HCT116 (cell line): ENCODE measurements around the gene EPS8. TPM values are rescaled to one million over a fixed set of nuclear protein-coding genes. Genes with fewer than 3 reads are reported as not detected.

ENCODE experiments used
- ATAC-seq: fragments of 200-7000 bp; cut with Tn5 transposase; 2 replicates; pipeline ENCODE4 v1.9.1; 2020; ENCODE audit warnings: mild to moderate bottlenecking, moderate library complexity
- BruUV-seq: library from RNA; stranded (reverse); fragments of 400-500 nt; replicated peaks from 2 replicates; lab custom pipeline; 2021; lab: Mats Ljungman, UMichigan
- CTCF ChIA-PET: fragments of 300-600 bp; sonication (Branson Sonifier 250); formaldehyde crosslinking; loops from one replicate; lab custom pipeline; 2021; ENCODE audit warnings: antibody characterized with exemption; lab: Charles Lee
- POLR2A ChIA-PET: fragments of 300-600, 350-600 bp; sonication (Branson Sonifier 250); formaldehyde crosslinking; loops from one replicate; lab custom pipeline; 2021; ENCODE audit warnings: antibody characterized with exemption; lab: Charles Lee
- RAD21 ChIA-PET, 2 experiments: fragments of 300-600 bp; sonication (Branson Sonifier 250); formaldehyde crosslinking; loops; one replicate each; lab custom pipeline; 2023; ENCODE audit warnings: low total read pairs in 2 of 2; ENCODE audit not compliant: uncharacterized antibody in 2 of 2, unreplicated experiment in 2 of 2, low non-redundant PET in 1 of 2; lab: Charles Lee
- DNase-seq: peaks from one replicate; pipeline ENCODE4 v3.0.0-alpha.2; 2010; ENCODE audit warnings: low read depth, low spot score
- H2AFZ ChIP-seq: fragments of 200-600 bp; shearing (Covaris generic), sonication (generic); 2 replicates; pipeline ENCODE4 v1.6.1; 2017; ENCODE audit warnings: low read depth, mixed run types, mixed read lengths, antibody characterized with exemption, low read length; ENCODE audit not compliant: poor library complexity, severe bottlenecking
- H3K27ac ChIP-seq: 2 replicates; pipeline ENCODE4 v1.5.1; 2012; ENCODE audit warnings: low read depth, low read length
- H3K27me3 ChIP-seq: fragments of 200-600 bp; sonication (generic); 2 replicates; pipeline ENCODE4 v1.6.1; 2016; ENCODE audit warnings: mixed run types, low read length, mixed read lengths; ENCODE audit not compliant: insufficient read depth
- H3K36me3 ChIP-seq, 2 experiments: fragments of 200-500 bp in 1 of 2; fragments of 200-600 bp in 1 of 2; sonication (Bioruptor generic) in 1 of 2; sonication (generic) in 1 of 2; 2 replicates each; pipeline versions ENCODE4 v1.5.1 to v1.6.1; 2014 to 2016; ENCODE audit warnings: low read length in 2 of 2, inconsistent platforms in 1 of 2, mixed read lengths in 1 of 2, mixed run types in 1 of 2; ENCODE audit not compliant: insufficient read depth in 2 of 2, control insufficient read depth in 1 of 2
- H3K4me1 ChIP-seq, 2 experiments: fragments of 200-600 bp in 1 of 2; sonication (generic) in 1 of 2; 2 replicates each; pipeline versions ENCODE4 v1.5.1 to v1.6.1; 2012 to 2017; ENCODE audit warnings: low read length in 2 of 2, inconsistent platforms in 1 of 2, mild to moderate bottlenecking in 1 of 2, mixed read lengths in 1 of 2, mixed run types in 1 of 2, moderate library complexity in 1 of 2; ENCODE audit not compliant: insufficient read depth in 2 of 2, control insufficient read depth in 1 of 2
- H3K4me2 ChIP-seq: fragments of 200-600 bp; sonication (generic); 2 replicates; pipeline ENCODE4 v1.6.1; 2017; ENCODE audit warnings: mixed run types, low read length, mixed read lengths
- H3K4me3 ChIP-seq, 2 experiments: fragments of 200-600 bp in 1 of 2; sonication (generic) in 1 of 2; replicated peaks in 1 of 2; 2 replicates each; pipeline ENCODE4 v1.5.1; 2011 to 2016; ENCODE audit warnings: low read length in 2 of 2, control low read depth in 1 of 2, low read depth in 1 of 2, mild to moderate bottlenecking in 1 of 2, mixed read lengths in 1 of 2, mixed run types in 1 of 2
- H3K79me2 ChIP-seq: fragments of 200-600 bp; sonication (generic); 2 replicates; pipeline ENCODE4 v1.6.1; 2017; ENCODE audit warnings: mild to moderate bottlenecking, mixed run types, low read length, moderate library complexity, mixed read lengths; ENCODE audit not compliant: insufficient read depth
- H3K9ac ChIP-seq: fragments of 200-600 bp; sonication (generic); 2 replicates; pipeline ENCODE4 v1.6.1; 2016; ENCODE audit warnings: low read length, mixed read lengths
- H3K9me2 ChIP-seq: fragments of 200-600 bp; sonication (generic), shearing (Covaris generic); 2 replicates; pipeline ENCODE4 v1.6.1; 2017; ENCODE audit warnings: mixed run types, mild to moderate bottlenecking, moderate library complexity; ENCODE audit not compliant: insufficient read depth
- H3K9me3 ChIP-seq, 2 experiments: fragments of 200-500 bp in 1 of 2; fragments of 200-600 bp in 1 of 2; sonication (Bioruptor generic) in 1 of 2; sonication (generic) in 1 of 2; 2 replicates each; pipeline ENCODE4 v1.6.1; 2014 to 2017; ENCODE audit warnings: low read length in 2 of 2, mixed read lengths in 2 of 2, inconsistent platforms in 1 of 2, low read depth in 1 of 2, mild to moderate bottlenecking in 1 of 2, mixed run types in 1 of 2, moderate library complexity in 1 of 2; ENCODE audit not compliant: control insufficient read depth in 1 of 2, insufficient read depth in 1 of 2
- H4K20me1 ChIP-seq: fragments of 200-600 bp; sonication (generic), shearing (Covaris generic); 2 replicates; pipeline ENCODE4 v1.6.1; 2017; ENCODE audit warnings: mixed run types, mild to moderate bottlenecking, moderate library complexity; ENCODE audit not compliant: insufficient read depth
- CBX3 ChIP-seq: IDR thresholded peaks from 2 replicates; pipeline ENCODE4 v1.6.1; 2012; ENCODE audit warnings: low read depth
- ELF1 ChIP-seq: IDR thresholded peaks from 2 replicates; pipeline ENCODE4 v1.6.1; 2012; ENCODE audit warnings: low read depth, borderline replicate concordance
- EZH2 ChIP-seq: fragments of 200-600 bp; sonication (generic); IDR thresholded peaks from 2 replicates; pipeline ENCODE4 v1.6.1; 2017; ENCODE audit warnings: antibody characterized with exemption, mixed run types
- POLR2A ChIP-seq: IDR thresholded peaks from 2 replicates; pipeline ENCODE4 v1.7.0; 2011; ENCODE audit warnings: borderline replicate concordance; ENCODE audit not compliant: insufficient read depth, insufficient read length; ENCODE audit errors: extremely low read depth
- POLR2AphosphoS5 ChIP-seq: IDR thresholded peaks from 2 replicates; pipeline ENCODE4 v1.6.1; 2011; ENCODE audit warnings: mild to moderate bottlenecking, low read depth, low read length, moderate library complexity
- YY1 ChIP-seq: IDR thresholded peaks from 2 replicates; pipeline ENCODE4 v1.6.1; 2011; ENCODE audit warnings: low read length, low read depth, moderate library complexity, mild to moderate bottlenecking; ENCODE audit not compliant: insufficient replicate concordance; ENCODE audit errors: extremely low read depth
- ZNF274 ChIP-seq: fragments of 200-500 bp; sonication (Bioruptor generic); IDR thresholded peaks from 2 replicates; pipeline ENCODE4 v1.6.1; 2014; ENCODE audit warnings: mild to moderate bottlenecking, low read depth, low read length, inconsistent platforms
- intact Hi-C: fragments of 100-400 bp; cut with micrococcal nuclease; formaldehyde crosslinking; loops from 2 replicates; pipeline ENCODE4 v1.10.0; 2022
- total RNA-seq: library from RNA; stranded (reverse); gene quantifications from one replicate; pipeline ENCODE4 v1.2.1, GENCODE V29; 2021; ENCODE audit not compliant: unreplicated experiment
- TF ChIP-seq, protein P1 (sequence below): IDR thresholded peaks from 2 replicates; pipeline ENCODE4 v1.6.1; 2012; ENCODE audit warnings: low read depth
- TF ChIP-seq, protein P2 (sequence below): IDR thresholded peaks from 2 replicates; pipeline ENCODE4 v1.6.1; 2011; ENCODE audit warnings: mild to moderate bottlenecking, low read length, moderate library complexity; ENCODE audit not compliant: insufficient replicate concordance; ENCODE audit errors: extremely low read depth

EPS8 gene
- total RNA-seq, 1 experiment from 2014 or later = 49.9 TPM

DNA sequence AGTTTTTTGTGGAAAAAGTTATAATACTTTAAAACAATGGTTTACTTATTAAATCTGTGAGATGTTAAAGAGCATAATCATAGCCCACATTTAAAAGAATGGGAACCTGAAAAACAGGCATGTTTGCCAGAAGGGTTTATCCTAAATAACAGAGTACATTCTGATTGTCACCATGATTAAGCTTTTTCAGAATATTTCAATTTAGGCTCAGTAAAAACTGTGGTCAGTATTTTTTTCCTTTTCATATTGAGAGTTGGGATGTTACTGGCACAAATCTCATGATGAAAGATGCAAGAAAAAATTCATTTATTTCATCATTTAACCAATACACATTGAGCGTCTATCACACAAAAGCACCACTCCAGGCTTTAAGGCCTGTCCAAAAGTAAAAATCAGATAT, 18.6 kb downstream of the EPS8 start (continued):
- TF ChIP-seq, protein P1, sequence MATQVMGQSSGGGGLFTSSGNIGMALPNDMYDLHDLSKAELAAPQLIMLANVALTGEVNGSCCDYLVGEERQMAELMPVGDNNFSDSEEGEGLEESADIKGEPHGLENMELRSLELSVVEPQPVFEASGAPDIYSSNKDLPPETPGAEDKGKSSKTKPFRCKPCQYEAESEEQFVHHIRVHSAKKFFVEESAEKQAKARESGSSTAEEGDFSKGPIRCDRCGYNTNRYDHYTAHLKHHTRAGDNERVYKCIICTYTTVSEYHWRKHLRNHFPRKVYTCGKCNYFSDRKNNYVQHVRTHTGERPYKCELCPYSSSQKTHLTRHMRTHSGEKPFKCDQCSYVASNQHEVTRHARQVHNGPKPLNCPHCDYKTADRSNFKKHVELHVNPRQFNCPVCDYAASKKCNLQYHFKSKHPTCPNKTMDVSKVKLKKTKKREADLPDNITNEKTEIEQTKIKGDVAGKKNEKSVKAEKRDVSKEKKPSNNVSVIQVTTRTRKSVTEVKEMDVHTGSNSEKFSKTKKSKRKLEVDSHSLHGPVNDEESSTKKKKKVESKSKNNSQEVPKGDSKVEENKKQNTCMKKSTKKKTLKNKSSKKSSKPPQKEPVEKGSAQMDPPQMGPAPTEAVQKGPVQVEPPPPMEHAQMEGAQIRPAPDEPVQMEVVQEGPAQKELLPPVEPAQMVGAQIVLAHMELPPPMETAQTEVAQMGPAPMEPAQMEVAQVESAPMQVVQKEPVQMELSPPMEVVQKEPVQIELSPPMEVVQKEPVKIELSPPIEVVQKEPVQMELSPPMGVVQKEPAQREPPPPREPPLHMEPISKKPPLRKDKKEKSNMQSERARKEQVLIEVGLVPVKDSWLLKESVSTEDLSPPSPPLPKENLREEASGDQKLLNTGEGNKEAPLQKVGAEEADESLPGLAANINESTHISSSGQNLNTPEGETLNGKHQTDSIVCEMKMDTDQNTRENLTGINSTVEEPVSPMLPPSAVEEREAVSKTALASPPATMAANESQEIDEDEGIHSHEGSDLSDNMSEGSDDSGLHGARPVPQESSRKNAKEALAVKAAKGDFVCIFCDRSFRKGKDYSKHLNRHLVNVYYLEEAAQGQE = no peak
- TF ChIP-seq, protein P2, sequence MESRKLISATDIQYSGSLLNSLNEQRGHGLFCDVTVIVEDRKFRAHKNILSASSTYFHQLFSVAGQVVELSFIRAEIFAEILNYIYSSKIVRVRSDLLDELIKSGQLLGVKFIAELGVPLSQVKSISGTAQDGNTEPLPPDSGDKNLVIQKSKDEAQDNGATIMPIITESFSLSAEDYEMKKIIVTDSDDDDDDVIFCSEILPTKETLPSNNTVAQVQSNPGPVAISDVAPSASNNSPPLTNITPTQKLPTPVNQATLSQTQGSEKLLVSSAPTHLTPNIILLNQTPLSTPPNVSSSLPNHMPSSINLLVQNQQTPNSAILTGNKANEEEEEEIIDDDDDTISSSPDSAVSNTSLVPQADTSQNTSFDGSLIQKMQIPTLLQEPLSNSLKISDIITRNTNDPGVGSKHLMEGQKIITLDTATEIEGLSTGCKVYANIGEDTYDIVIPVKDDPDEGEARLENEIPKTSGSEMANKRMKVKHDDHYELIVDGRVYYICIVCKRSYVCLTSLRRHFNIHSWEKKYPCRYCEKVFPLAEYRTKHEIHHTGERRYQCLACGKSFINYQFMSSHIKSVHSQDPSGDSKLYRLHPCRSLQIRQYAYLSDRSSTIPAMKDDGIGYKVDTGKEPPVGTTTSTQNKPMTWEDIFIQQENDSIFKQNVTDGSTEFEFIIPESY = no peak

DNA sequence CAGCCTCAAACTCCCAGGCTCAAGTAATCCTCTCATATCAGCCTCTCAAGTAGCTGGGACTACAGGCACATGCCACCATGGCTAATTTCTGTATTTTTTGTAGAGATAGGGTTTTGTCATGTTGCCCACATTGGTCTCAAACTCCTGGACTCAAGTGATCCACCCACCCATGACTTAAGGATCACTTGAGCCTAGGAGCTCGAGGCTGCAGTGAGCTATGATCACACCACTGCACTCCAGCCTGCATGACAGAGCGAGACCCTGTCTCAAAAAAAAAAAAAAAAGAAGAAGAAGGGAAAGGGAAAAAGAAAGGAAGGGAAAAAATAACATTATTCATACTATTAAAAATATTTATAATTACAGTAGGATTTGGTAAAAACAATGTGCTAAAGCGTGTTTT, 19.2 kb downstream of the EPS8 start:
- ATAC-seq (no peak), DNase-seq (no peak)
- Histone ChIP-seq H3K4me2 (no peak overlapping the region), H3K27me3 (no peaks in the 10 kb centered on the region), H4K20me1 (no peaks in the 10 kb centered on the region), H2AFZ (no peak overlapping the region), H3K36me3 (no peaks in the 10 kb centered on the region), H3K4me1 (peaks cover 0 to 11% of the 10 kb centered on the region in 2 experiments; a peak in 1 of 4 replicates), H3K9me2 (no peaks in the 10 kb centered on the region), H3K9ac (no peak overlapping the region), H3K79me2 (peaks cover 89% of the 10 kb centered on the region), H3K9me3 (no peaks in the 10 kb centered on the region), H3K4me3 (no peak overlapping the region), H3K27ac (no peak overlapping the region)
- CTCF ChIA-PET = no interaction called here
- RAD21 ChIA-PET = no interaction called here
- intact Hi-C loops = loop anchor here (5.0 to 10.0 kb wide), 2 partner anchors 82 to 235 kb away; no protein-coding TSS in a partner anchor
- POLR2A ChIA-PET = no interaction called here
- no peak for TF ChIP-seq EZH2
- no peak for TF ChIP-seq CBX3
- no peak for TF ChIP-seq POLR2AphosphoS5
- no peak for TF ChIP-seq ZNF274
- TF ChIP-seq ELF1 = no peak
- TF ChIP-seq, protein P1 = no peak
- TF ChIP-seq YY1 = no peak
- no peak for TF ChIP-seq POLR2A
- no TSS peak for BruUV-seq
